HG03432 (cell line): ENCODE measurements around the gene FSTL4.

Source experiments
- ATAC-seq: cut with Tn5 transposase; IDR thresholded peaks from one replicate; pipeline ENCODE4 v1.9.1; 2021; ENCODE audit warnings: mild to moderate bottlenecking, moderate library complexity; ENCODE audit not compliant: unreplicated experiment

The FSTL4 gene

DNA sequence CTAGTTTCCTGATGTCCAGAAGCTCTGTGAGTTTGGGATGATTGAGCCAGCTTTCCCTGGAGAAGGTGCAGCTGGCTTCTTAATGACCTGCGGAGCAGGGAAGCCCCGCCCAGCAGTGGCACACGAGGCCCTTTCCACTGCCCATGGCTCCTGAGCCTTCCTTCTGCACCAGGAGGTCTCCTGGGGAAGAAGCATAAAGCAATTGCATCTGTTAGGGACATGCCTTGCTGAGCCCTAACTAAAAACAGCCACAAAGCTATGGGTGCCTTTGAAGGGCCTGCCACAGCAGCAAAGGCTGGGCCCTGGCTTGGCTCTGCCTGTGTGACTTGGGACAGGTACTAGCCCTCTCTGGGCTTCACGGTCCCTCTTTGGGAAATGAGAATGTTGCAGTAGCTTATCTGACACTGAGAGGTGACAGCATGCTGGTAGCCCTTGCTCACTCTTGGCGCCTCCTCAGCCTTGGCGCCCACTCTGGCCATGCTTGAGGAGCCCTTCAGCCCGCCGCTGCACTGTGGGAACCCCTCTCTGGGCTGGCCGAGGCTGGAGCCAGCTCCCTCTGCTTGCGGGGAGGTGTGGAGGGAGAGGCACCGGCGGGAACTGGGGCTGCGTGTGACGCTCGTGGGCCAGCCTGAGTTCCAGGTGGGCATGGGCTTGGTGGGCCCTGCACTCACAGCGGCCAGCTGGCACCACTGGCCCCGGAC is 218.4 kb downstream of the FSTL4 start:
- no peak for ATAC-seq

DNA sequence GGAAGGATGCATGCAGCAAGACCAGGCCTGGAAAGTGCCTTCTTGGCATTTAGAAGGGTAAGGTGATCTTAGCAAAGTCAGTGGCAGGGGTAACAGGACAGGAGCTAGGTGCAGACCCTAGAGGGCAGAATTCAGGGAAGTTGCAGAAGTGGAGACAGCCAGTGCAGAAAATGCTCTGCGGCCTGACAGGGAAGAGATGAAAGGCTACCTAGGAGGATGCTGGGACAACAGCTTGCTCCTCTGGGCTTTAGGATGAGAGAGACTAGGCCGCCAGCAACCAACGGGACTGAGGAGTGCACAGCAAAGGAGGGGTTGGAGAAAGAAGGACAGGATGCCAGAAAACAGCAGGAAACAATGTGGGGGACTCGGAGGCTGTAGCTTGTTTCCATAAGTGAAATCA is 219.9 kb downstream of the FSTL4 start:
- ATAC-seq, result no peak

DNA sequence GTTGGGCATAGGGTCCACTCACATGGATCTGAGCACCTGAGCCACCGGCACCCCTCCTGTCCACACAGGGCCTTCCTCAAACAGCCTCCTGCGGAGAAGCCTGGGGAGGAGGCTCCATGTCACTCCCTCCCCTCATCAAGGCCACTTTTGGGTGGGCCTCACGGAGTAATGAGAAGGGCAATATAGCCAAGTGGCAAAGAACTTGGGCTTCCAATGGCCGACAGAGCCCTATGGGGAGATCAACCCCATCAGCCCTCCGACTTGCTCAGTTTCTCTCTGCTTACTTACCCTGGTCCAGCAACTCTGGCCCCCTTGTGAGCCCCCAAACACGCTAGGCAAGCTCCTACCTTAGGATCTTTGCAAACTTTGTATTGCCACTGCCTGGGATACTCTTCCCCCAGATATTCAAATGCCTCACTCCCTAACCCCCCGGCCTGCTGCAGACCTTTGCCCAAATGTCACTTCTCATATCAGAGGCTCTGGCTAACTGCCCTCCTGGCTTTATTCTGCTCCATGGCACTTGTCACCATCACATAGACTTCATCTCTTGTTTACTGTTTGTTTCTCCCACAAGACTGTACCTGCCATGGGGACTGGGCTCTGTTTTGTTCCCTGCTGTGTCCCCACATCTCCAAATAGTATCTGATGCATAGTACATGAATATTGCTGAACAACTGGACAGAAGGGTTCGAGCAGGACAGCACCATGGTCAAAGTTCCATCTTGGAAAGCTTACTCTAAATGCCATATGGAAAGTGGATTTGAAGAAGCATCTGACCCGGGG is 220.8 kb downstream of the FSTL4 start:
- no peak for ATAC-seq

DNA sequence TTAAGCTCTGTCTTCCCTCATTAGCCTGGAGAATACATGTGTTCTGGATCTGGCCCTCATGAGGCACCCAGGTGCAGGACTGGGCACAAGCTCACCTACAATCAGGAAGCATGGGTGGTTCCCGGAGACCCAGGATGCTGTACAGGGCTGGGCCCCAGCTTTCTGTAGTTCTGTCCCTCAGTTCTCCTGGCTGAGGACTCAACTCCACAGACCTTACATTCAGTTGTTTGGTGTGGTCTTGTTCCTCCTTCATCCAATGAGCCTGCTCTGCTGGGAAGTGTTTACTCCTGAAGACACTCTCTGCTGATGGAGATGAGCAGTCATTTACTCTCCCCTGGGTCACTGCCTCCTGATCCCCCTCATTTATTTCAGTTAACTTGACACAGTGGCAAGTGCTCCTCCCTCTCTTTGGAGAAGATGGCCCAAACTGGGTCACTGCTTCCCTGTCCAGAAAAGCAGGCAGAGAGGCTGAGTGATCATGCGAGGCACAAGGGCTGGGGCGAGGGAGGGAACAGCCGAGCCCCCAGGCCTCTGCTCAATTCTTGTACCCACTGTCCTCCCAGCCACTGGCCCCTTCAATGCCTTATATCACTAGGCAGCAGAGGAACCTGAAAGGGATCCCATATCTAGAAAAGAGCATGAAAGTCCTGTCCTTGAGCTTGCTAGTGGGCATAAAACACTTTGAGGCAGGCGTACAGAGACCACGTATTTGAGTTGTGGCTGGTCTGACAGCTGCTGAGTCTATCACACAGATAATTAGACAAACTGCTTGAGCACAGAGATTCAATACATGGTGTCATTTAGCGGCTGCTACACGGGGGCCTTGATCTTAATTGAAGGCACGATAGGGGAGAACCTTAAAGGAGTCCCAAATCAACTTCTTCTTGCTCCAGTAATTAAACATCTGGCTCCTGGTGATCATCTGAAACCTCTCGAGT is 221.7 kb downstream of the FSTL4 start:
- no peak for ATAC-seq

DNA sequence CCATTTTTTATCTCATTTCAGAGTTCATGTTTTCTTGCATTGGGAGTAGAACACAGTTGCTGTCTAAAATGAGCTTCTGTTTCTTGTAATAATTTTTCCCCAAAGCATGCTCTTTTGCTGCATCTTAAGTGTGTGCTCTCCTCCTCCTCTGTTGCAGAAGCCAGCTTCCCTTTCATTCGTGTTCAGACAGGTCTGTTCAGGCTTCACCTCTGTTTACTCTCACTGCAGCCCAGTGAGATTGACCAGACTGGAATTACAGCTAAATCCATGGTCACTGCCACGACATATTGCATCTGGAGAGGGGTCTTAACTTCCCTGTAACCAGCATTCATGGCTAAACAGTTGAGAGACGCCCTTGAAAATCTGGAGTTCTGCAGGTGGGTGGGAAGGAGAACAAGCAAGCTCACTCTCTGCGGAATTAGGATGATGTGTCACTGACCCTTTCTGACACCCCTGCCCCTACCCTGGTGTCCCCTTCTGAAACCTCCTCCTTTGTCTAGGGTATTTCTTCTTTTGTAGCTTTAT is 223.2 kb downstream of the FSTL4 start:
- no peak for ATAC-seq

DNA sequence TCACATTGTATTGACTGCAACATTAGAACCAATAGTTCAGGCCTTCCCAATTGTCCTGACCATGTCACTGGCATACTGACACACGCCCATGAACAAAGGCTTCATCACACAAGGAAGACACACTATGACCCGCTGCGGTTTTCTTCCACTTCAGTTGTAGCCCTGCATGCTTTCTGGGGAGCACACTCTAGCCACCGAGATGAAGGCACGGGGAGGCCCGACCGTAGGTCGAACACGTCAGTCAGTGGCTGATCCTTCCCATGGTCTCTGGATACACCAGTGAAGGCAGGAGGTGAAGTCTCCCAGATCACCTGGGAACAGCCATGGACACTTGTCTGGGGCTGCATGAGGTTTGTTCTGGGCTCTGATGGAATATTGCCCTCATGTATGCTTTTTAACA is 224.7 kb downstream of the FSTL4 start:
- no peak for ATAC-seq

DNA sequence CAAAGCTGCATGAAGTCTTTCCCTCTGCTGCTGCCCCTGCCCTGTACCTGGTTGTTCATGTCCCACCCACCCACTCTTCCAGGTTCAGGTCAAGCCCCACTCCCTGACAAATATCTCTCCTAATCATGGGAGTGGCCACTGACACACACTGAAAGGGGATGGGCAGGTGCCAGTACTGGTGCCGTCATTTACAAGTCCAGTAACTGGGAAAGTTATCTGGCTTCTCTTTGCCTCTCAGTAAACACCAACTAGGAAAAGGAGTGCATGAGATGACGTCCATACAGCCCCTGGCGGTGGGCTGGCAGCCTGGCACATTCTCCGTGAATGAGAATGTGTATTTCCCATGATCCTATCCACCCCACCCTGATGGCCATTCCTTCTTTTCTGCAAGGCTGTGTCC is 225.2 kb downstream of the FSTL4 start:
- no peak for ATAC-seq

DNA sequence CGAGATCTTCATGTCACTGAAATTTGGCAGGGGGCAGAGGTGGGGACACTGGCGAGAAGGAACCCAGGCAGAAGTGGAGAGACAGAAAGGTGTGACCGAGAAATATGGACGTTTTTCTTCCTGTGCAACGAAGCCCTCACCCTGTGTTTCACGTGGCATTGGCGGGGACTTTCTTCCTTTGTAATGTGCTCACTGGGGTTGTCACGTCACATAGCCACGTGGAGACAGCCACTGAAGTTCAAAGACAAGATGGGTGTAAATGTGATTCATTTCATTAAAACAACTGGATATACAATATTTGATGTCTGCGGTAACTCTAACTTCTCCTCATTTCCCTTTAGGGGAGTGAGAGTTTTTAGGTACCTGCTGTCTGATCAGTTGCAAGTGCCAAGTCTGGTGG is 225.7 kb downstream of the FSTL4 start:
- no peak for ATAC-seq

DNA sequence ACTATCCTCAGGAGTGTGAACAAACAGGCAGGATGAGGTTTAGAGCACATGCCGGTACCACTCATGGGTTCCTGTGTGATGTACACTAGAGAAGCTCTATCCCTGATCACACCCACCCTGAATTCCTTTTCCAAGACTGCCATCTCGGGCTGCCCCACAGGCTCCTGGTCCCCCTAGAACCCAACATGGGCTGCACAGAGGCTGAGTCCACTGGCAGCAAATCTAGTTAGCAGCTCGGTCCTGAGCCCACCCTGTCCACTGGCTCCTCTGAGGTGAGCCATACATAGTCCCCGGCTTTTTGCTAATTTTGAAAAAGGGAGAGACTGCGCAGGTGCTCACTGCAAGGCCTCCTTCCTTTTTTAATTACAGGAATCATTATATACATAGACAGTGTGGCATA is 227.0 kb downstream of the FSTL4 start:
- no peak for ATAC-seq

DNA sequence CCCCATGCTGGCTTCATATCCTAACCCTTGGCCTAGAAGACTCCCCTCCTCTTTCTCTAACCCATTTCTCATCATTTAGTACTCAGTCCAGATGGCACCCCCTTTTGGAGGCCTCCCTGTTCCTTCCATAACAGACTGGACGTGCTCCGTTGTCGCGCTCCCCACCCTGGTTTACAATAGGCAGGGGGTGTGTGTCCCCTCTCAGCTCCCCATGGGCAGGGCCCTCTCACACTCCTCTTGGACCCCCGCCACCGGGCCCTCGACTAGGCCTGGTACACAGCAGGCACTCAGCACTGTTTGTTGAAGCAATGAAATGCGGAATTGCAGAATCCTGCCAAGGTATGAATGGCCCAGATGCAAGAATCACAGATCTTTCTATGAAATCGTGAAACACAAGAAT is 227.4 kb downstream of the FSTL4 start:
- ATAC-seq, result no peak

DNA sequence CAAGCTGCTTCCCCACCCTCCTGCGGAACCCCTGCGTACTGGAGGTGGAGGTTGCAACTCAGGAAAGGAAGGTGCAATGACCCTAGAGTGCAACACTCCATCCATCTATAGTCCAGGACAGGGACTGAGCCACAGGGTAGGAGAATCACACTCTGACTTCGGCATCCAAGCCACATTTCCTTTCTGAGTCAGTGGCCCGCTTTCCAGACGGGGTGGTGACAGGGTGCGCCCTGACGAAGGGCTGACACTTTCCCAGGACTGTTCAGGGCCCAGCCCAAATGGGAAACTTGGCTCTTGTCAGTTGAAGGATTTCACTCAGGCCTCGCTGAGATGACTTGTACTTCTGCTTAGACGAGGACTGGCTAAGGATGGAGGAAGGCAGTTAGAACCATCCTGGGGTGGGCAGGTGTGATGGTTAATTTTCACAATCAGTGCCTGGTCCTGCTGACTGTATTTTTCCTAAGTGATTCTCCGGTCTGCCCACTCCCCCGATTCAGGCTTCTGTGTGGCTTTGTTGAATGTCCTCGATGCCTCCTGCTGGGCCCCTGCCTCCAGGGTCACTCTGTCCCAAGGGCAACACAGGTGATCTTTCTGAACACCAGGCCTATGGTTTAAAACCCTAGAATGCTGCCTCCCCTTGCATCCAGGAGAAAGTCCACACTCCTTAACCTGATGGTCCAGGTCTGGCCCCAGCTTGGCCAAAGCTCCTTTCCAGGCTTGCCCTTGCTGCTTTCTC is 228.1 kb downstream of the FSTL4 start:
- no peak for ATAC-seq

DNA sequence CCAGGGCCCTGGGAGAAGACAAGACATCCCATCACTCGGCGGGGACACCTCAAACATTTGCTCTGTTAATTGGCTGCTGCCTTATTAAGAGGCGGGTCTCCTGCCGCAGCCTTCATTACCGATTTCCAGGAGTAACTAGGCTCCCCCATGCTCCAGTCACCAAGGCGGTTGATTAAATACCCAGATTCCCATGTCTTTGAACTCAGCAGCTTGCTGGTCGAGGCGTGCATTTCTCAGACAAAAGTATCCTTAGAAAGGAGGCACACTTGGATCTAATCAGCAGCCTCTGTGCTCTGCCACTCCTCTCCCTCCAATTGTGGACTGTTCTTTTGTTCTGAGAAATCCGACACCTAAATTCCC is 228.8 kb downstream of the FSTL4 start:
- ATAC-seq, result no peak

DNA sequence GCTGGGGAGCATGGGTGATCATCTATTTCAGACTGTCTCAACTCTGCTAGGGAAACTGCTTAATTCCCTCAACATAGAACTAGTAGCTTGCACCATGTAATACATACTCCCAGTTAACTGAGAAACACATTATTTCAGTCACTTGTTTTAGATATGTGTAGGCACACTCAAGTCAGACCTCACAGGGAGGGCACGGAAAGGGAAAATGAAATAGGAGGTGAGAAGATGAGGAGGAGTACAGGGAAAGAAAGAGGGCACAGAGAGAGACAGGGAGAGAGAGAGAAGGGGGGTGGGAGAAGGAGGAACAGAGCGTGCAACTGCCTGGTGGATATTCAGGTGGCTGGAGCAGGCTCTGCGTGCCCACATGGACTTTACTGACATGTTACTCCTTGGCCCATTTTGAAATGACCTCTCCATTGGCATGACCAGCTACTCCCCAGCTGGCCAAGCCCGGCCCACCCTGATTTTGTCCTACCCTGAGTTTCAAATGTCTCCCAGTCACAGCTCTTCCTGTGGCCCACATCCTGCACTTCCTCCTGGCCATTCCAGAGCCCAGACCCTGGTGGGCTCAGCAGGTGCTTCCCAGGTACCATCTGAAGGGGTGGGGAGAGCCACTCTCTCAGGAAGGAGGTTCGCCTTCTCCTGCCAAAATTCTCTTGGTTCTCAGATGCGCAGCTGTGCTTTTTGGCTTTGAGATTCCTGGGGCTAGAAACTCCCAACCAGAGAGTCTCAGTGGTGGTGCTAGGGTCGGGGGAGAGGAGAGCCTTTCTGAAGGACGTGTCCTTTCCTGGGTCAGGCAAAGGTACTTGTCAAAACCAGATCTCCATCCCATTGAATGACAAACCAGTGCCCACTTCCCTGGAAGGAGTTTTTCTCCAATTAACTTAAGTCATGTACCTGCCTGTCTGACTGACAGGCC is 229.4 kb downstream of the FSTL4 start:
- no peak for ATAC-seq

DNA sequence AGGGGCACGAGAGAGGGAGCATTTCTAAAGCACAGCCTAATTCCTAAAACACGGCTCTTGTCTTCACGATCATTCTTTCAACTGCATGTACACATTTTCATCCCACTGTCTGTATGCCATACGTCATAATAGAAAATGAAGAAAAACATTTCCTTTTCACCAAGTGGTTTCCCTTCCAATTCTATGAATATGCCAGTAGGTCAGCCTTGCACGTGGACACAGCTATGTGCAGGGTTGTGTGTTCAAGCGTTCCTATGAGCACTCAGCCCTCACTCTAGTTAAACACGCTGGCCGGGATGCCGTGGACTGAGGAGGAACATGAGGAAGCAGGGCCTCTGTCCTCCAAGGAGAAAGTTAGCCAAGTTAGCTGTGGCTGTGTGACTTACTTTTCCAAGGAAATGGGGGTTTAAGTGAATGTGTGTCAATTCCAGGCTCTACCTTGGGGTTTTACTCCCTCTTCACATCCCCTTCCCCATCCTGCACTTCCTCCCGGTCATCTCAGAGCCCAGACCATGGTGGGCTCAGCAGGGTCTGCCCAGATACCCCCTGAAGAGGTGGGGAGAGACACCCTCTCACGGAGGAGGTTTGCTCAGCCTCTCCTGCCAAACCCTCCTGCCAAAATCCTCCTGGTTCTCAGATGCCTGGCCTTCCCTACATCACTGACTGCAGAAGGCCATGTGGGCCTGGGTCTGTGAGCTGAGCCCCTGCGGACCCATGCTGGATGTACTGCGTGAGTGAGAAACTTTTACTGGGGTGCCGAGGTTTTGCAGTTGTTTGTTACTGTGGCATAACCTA is 230.6 kb downstream of the FSTL4 start:
- ATAC-seq, result no peak

DNA sequence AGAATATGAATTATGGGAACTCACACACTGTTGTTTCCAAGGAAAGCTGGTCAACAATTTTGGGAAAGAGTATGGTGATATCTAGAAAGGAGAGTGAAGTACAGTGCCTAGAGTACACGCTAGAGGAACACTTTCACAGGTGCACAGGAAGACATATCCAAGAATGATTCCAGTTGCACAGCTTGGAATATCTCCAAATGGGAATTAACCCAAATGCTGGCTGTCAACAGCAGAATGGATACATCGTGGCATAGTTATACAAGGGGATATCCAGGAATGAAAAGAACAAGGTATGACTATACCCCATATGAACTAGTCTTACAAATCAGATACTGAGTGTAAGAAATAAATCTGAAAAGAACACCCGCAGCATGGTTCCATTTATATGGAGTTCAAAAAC is 231.3 kb downstream of the FSTL4 start:
- no peak for ATAC-seq

DNA sequence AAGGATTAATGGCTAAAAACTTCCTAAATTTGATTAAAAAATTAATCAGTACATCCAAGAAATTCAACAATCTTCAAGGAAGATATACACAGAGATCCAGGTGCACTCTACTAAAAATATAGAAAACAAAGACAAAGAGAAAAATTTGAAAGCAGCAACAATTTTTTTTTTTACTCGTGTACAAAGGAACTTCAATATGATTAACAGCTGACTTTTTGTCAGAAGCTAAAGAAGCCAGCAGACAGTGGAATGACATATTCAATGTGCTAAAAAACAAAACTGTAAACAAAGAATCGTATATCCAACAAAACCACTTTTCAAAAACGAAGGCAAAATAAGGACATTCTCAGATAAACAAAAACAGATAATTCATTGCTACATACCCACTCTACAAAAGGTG is 234.6 kb downstream of the FSTL4 start:
- ATAC-seq, result no peak

DNA sequence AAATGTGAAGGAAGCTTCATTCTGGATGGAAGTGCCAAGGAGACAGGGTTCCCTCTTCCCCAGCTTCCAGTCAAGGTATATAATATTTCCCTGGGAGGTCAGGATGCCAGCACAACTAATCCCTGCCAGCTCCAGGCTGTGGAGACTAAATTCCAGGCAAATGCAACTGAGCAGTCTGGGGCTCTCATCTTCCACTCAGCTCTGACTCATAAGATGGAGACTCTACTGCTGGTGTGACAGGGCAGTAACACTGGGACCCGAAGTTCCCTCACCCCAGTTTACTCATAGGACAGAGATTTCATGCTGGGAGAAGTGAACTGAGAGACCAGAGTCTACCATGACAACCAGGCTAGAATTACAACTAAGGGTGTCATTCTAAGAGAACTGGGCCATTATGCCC is 235.4 kb downstream of the FSTL4 start:
- no peak for ATAC-seq

DNA sequence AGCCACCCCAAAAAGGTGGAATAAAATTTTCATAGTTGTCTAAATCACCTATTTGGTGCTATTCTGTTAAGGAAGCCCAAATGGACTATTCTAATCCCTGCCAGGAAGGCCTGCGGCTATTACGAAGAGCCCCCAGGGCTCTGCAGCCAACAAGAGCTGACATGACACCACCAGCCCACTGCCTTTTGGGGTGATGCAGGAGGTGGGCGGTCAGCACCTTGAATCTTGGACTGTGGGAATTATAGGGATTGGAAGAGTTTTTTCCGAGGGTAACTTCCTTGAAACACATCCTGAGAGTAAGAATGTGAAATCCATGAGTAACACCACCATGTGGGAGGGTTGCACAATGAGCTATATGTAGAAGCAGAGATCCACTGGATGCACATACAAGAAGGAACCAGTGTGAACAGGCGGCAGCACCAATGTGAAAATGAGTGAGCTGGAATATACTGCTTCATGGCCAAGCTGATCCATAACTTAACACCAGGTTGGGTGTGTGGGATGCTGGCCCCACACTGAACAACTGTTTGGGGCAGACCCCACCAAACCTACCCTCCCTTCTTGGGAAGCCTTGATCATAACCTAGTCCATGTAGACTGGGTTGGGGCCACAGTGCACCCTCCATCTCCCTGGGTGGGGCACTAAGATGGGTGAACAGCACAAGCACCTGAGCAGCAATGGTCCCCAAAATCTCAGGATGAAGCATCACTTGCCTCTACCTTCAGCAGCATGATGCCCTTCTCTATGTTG is 239.0 kb downstream of the FSTL4 start:
- ATAC-seq, result no peak
